Breast epithelium (tissue), 4 donors: ENCODE results near the gene SPOCK3. TPM values are rescaled to one million over a fixed set of nuclear protein-coding genes. Genes with fewer than 3 reads are reported as not detected.
"Not testable (repeated sequence)": the region's sequence is repeated elsewhere in the genome, so short reads cannot be mapped to it uniquely, and the experiment has no call there.

ENCODE experiments used
- DNase-seq, 2 donors: peaks; one replicate each; pipeline ENCODE4 v3.0.0-alpha.2; 2019; ENCODE audit warnings: low spot score in 2 of 2
- H3K27ac ChIP-seq, 2 donors: fragments of 200-600 bp; sonication (generic) in 1 of 2; one replicate each; pipeline ENCODE4 v1.5.1; 2016 to 2019; ENCODE audit warnings: mild to moderate bottlenecking in 1 of 2
- H3K27me3 ChIP-seq, 2 donors: fragments of 200-600 bp; sonication (generic) in 1 of 2; one replicate each; pipeline versions ENCODE4 v1.5.1 to v1.6.0; 2017 to 2019; ENCODE audit warnings: control low read depth in 1 of 2, mild to moderate bottlenecking in 1 of 2
- H3K36me3 ChIP-seq: fragments of 200-600 bp; one replicate; pipeline ENCODE4 v1.5.1; 2019
- H3K4me1 ChIP-seq, 2 donors: fragments of 200-600 bp; sonication (generic); one replicate each; pipeline ENCODE4 v1.5.1; 2016 to 2019; ENCODE audit warnings: control low read depth in 1 of 2
- H3K4me3 ChIP-seq, 3 donors: fragments of 200-600 bp; sonication (generic); 1 replicate in 2 of 3; 2 replicates in 1 of 3; pipeline ENCODE4 v1.5.1; 2016 to 2019; ENCODE audit warnings: mild to moderate bottlenecking in 3 of 3, moderate library complexity in 2 of 3
- H3K9me3 ChIP-seq, 2 donors: fragments of 200-600 bp; sonication (generic) in 1 of 2; one replicate each; pipeline ENCODE4 v1.5.1; 2016 to 2019; ENCODE audit warnings: control low read depth in 1 of 2
- CTCF ChIP-seq, 3 donors: fragments of 450-650 bp; IDR thresholded peaks; one replicate each; pipeline ENCODE4 v1.5.1; 2016 to 2017; ENCODE audit warnings: antibody characterized with exemption in 3 of 3, mild to moderate bottlenecking in 3 of 3, moderate library complexity in 3 of 3
- POLR2A ChIP-seq: fragments of 450-650 bp; IDR thresholded peaks from one replicate; pipeline ENCODE4 v1.6.1; 2016; ENCODE audit warnings: antibody characterized with exemption, mild to moderate bottlenecking, moderate library complexity
- POLR2AphosphoS5 ChIP-seq, 3 donors: sonication (generic); formaldehyde crosslinking; IDR thresholded peaks; one replicate each; pipeline ENCODE4 v1.6.1; 2017; ENCODE audit warnings: antibody characterized with exemption in 3 of 3
- intact Hi-C: fragments of 100-400 bp; cut with DNase I; formaldehyde crosslinking; loops from one replicate; pipeline ENCODE4 v1.15.1; 2023; ENCODE audit warnings: low total_unique reads
- total RNA-seq, 3 donors: library from RNA; depleted of rRNA; stranded (reverse); fragments of >200 nt; gene quantifications; one replicate each; pipeline ENCODE4 v1.1.0, GENCODE V29; 2016

The SPOCK3 gene
- total RNA-seq, 3 donors from 2014 or later = 2.8 TPM; not detected in 2

DNA sequence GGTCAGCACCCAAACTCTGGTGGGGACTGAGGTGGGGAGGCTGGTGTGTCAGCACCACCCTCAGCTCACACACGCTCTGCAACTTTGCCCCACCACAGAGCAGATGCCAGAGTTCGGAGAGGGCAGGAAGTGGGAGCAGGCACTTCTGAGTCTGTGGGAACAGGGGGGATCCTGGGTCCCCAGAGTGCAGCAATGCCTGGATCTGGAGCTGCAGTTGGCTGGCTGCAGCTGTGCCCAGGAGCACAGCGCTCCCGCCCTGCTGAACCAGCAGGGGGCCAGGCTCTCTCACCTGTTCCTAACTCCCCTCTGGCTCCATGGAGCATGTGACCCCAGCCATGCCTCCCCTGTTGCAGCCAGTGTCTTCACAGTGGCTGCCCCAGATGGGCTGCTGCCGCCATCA is 252.4 kb downstream of the SPOCK3 start:
- TF ChIP-seq POLR2A (no peak), POLR2AphosphoS5 (IDR thresholded peaks at IDR 0.05) (no peak), CTCF (IDR thresholded peaks at IDR 0.05) (no peak)
- H3K9me3 ChIP-seq = no peaks in the 10 kb centered on the region
- no peaks in the 10 kb centered on the region for H3K4me1 ChIP-seq
- DNase-seq = no peak
- no peaks in the 10 kb centered on the region for H3K36me3 ChIP-seq
- no peak overlapping the region for H3K27ac ChIP-seq
- no peak overlapping the region for H3K4me3 ChIP-seq
- H3K27me3 ChIP-seq = no peaks in the 10 kb centered on the region
- intact Hi-C loops = loop anchor here (5.0 kb wide), 1 partner anchor 805 kb away; no protein-coding TSS in a partner anchor

GRCh38 chr4:166980419-166980818 is 253.9 kb downstream of the SPOCK3 start:
- no peak for DNase-seq
- intact Hi-C loops = loop anchor here (5.0 kb wide), 1 partner anchor 803 kb away; no protein-coding TSS in a partner anchor
- no peaks in the 10 kb centered on the region for H3K9me3 ChIP-seq

GRCh38 chr4:166977596-166977995 is 256.7 kb downstream of the SPOCK3 start:
- Histone ChIP-seq H3K4me1 (no peaks in the 10 kb centered on the region), H3K9me3 (no peaks in the 10 kb centered on the region), H3K4me3 (no peak overlapping the region), H3K27ac (no peak overlapping the region), H3K27me3 (no peaks in the 10 kb centered on the region), H3K36me3 (no peaks in the 10 kb centered on the region)
- TF ChIP-seq CTCF (IDR thresholded peaks at IDR 0.05) = no peak
- TF ChIP-seq POLR2A = no peak
- no peak for TF ChIP-seq POLR2AphosphoS5 (IDR thresholded peaks at IDR 0.05)
- intact Hi-C loops = no loop called here
- no peak for DNase-seq

More at GRCh38 chr4:166980419-166980818, 253.9 kb downstream of the SPOCK3 start:
- Histone ChIP-seq H3K4me3 (no peak overlapping the region), H3K4me1 (no peaks in the 10 kb centered on the region), H3K27ac (no peak overlapping the region), H3K36me3 (no peaks in the 10 kb centered on the region), H3K27me3 (no peaks in the 10 kb centered on the region)
- TF ChIP-seq CTCF (IDR thresholded peaks at IDR 0.05) (no peak), POLR2AphosphoS5 (IDR thresholded peaks at IDR 0.05) (no peak), POLR2A (no peak)

- no peak for TF ChIP-seq CTCF (IDR thresholded peaks at IDR 0.05)
- TF ChIP-seq POLR2AphosphoS5 (IDR thresholded peaks at IDR 0.05) = no peak
- no peak for TF ChIP-seq POLR2A
- intact Hi-C loops = no loop called here
- DNase-seq = no peak
- Histone ChIP-seq H3K27me3 (no peaks in the 10 kb centered on the region), H3K4me3 (no peak overlapping the region), H3K36me3 (no peaks in the 10 kb centered on the region), H3K27ac (no peak overlapping the region), H3K4me1 (no peaks in the 10 kb centered on the region), H3K9me3 (peaks cover 7 to 18% of the 10 kb centered on the region in 2 donors)
Measured at GRCh38 chr4:166972071-166972470, 262.2 kb downstream of the SPOCK3 start.

GRCh38 chr4:166968219-166968618 is 266.1 kb downstream of the SPOCK3 start:
- H3K4me3 ChIP-seq, H3K27me3 ChIP-seq, H3K36me3 ChIP-seq, DNase-seq, H3K4me1 ChIP-seq, H3K27ac ChIP-seq, intact Hi-C loops: not testable (repeated sequence)
- peaks cover 7 to 18% of the 10 kb centered on the region in 2 donors for H3K9me3 ChIP-seq

DNA sequence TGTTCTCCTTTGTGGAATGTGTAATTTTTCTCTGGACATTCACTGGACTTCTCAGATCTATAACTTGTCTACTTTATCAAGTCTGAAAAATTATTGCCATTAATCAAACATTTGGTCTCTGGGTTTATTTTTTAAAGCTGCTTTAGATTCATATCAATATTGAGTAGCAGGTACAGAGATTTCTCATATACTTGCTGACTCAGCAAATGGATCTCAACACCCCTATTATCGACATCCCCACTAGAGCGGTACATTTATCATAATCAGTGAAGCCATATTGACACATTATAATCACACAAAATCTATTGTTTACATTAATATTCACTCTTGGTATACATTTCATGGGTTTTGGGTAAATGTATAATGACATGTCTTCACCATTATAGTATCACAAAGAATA is 268.7 kb downstream of the SPOCK3 start:
- DNase-seq = no peak
- Histone ChIP-seq H3K9me3 (peaks cover 7 to 18% of the 10 kb centered on the region in 2 donors), H3K4me3 (no peak overlapping the region), H3K4me1 (no peaks in the 10 kb centered on the region), H3K27ac (no peak overlapping the region), H3K36me3 (no peaks in the 10 kb centered on the region), H3K27me3 (no peaks in the 10 kb centered on the region)
- intact Hi-C loops = no loop called here
- TF ChIP-seq POLR2AphosphoS5 (IDR thresholded peaks at IDR 0.05) (no peak), CTCF (IDR thresholded peaks at IDR 0.05) (no peak), POLR2A (no peak)
